Liver (tissue), 2 donors: ENCODE measurements around the gene TAGLN2.

Source experiments
- CTCF ChIP-seq: fragments of 150-350 bp; IDR thresholded peaks from 2 replicates; pipeline ENCODE4 v1.5.1; 2017; ENCODE audit warnings: improper control_type of control experiment, low read depth, low read length; ENCODE audit not compliant: missing input control
- MAX ChIP-seq: IDR thresholded peaks from 2 replicates; pipeline ENCODE4 v1.6.1; 2016; ENCODE audit warnings: antibody characterized with exemption
- REST ChIP-seq: IDR thresholded peaks from 2 replicates; pipeline ENCODE4 v1.6.1; 2016; ENCODE audit warnings: antibody characterized with exemption, mild to moderate bottlenecking
- donor health status: healthy.

- no peak for TF ChIP-seq CTCF
- no peak for TF ChIP-seq REST
- TF ChIP-seq MAX = no peak
These were observed 36.9 kb upstream of the TAGLN2 start for GRCh38 chr1:159962176-159962575.
